Epithelial cell of esophagus (primary cell): Measurements from ENCODE around the gene R3HDM4.
A peak's percentile ranks its signal among the peaks of the same experiment; 100 is the strongest.

Experiments used
- DNase-seq: peaks from one replicate; pipeline ENCODE4 v3.0.0; 2010; ENCODE audit warnings: low read depth
- H3K4me3 ChIP-seq: 2 replicates; pipeline ENCODE4 v1.5.1; 2011; ENCODE audit warnings: mild to moderate bottlenecking, low read length, control low read depth
- TF ChIP-seq, protein P1 (sequence below): IDR thresholded peaks from 2 replicates; pipeline ENCODE4 v1.5.1; 2011; ENCODE audit warnings: low read depth, mild to moderate bottlenecking, low read length, control low read depth, inconsistent platforms; ENCODE audit not compliant: insufficient read depth; ENCODE audit errors: missing control alignments

The R3HDM4 gene

DNA sequence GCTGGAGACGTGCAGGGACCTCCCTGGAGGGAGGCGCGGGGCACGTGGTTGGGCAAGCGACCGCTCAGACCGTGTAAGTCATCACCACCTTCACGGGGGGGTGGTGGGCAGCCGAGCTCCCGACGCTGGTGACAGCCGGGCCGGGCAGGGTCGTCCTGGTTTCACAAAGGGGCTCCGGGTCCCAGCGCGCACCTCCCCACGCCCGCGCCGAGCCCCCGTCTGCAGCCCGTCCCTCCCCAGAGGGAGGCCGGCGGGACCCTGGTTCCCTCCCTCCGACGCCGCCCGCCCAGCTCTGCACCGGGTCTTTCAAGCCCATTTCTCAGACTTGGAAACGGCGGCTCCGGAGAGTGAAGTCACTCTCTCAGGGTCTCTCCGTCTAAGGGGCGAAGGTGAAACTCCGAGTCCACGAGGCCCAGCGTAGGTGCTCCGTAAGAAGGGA, 12.1 kb upstream of the R3HDM4 start:
- TF ChIP-seq, protein P1, sequence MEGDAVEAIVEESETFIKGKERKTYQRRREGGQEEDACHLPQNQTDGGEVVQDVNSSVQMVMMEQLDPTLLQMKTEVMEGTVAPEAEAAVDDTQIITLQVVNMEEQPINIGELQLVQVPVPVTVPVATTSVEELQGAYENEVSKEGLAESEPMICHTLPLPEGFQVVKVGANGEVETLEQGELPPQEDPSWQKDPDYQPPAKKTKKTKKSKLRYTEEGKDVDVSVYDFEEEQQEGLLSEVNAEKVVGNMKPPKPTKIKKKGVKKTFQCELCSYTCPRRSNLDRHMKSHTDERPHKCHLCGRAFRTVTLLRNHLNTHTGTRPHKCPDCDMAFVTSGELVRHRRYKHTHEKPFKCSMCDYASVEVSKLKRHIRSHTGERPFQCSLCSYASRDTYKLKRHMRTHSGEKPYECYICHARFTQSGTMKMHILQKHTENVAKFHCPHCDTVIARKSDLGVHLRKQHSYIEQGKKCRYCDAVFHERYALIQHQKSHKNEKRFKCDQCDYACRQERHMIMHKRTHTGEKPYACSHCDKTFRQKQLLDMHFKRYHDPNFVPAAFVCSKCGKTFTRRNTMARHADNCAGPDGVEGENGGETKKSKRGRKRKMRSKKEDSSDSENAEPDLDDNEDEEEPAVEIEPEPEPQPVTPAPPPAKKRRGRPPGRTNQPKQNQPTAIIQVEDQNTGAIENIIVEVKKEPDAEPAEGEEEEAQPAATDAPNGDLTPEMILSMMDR = no peak
- H3K4me3 ChIP-seq = peak overlapping the region; percentile 76
- peak; percentile 67 for DNase-seq

DNA sequence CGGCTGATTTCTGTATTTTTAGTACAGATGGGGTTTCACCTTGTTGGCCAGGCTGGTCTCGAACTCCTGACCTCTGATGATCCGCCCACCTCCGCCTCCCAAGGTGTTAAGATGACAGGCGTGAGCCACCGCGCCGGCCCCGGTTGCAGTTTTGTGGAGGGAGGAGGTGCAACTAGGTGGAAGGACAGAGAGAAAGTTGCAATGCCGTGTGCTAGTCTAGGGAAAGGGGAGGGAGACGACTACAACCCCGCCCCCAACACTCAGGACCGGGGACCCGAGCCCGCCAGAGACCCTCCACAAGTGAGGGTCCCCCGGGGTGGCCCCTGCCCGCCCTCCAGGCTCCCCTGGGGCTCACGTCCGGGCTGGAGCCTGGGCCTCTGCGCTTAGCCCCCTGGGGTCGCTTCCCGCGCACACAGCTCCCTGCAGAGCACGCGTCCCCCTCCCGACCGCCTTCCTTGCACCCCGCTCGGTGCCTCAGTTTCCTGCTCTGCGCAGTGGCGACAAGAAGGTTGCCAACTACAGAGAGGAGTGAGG, 11.6 kb upstream of the R3HDM4 start:
- TF ChIP-seq, protein P1 = no peak
- peak overlapping the region; percentile 76 for H3K4me3 ChIP-seq
- no peak for DNase-seq

DNA sequence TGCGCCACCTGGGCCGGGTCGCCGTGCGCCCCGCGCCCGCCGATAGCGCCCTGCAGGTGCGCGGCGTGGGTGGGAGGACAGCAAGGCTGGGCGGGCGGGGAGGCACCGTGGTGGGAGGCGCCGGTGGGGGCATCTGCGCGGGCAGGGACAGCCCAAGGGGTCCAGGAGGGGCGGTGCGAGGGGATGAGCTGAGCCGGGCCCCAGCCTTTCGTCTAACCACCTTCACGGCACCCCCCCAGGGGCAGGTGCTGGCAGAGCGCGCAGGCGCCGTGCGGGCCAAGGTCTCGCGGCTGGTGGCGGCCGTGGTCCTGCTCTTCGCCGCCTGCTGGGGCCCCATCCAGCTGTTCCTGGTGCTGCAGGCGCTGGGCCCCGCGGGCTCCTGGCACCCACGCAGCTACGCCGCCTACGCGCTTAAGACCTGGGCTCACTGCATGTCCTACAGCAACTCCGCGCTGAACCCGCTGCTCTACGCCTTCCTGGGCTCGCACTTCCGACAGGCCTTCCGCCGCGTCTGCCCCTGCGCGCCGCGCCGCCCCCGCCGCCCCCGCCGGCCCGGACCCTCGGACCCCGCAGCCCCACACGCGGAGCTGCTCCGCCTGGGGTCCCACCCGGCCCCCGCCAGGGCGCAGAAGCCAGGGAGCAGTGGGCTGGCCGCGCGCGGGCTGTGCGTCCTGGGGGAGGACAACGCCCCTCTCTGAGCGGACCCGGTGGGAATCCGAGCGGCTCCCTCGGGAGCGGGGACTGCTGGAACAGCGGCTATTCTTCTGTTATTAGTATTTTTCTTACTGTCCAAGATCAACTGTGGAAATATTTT, 7.2 kb upstream of the R3HDM4 start:
- peak; percentile 42 for DNase-seq
- TF ChIP-seq, protein P1 = no peak
- H3K4me3 ChIP-seq = no peak overlapping the region

DNA sequence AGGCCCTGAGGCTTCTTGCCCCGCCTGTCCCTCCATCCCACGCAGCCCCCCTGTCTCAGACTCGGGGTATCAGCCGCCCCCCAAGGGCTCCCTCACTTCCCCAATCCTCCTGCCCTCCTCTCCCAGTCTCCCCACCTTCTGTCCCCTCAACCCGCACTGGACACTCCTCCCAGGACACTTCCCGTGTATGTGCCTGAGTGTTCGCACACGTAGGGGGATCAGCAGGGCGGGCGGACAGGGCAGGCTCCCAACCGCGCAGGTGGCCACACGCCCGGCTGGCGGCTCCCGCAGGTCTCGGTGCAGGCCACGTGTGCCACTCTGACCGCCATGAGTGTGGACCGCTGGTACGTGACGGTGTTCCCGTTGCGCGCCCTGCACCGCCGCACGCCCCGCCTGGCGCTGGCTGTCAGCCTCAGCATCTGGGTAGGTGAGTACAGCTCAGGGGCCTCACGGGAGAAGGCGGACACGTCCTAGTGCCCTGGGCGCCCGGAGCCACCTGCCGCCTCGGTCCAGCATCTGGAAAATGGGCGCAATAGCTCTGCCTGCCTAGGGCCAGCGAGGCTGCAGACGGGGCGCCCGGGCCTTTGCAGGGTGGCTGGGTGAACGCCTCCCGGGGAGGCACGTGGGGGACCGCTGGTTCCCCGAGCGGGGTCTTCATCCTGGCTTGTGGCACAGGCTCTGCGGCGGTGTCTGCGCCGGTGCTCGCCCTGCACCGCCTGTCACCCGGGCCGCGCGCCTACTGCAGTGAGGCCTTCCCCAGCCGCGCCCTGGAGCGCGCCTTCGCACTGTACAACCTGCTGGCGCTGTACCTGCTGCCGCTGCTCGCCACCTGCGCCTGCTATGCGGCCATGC, 6.4 kb upstream of the R3HDM4 start:
- TF ChIP-seq, protein P1 = no peak
- peak; percentile 62 for DNase-seq
- no peak overlapping the region for H3K4me3 ChIP-seq

DNA sequence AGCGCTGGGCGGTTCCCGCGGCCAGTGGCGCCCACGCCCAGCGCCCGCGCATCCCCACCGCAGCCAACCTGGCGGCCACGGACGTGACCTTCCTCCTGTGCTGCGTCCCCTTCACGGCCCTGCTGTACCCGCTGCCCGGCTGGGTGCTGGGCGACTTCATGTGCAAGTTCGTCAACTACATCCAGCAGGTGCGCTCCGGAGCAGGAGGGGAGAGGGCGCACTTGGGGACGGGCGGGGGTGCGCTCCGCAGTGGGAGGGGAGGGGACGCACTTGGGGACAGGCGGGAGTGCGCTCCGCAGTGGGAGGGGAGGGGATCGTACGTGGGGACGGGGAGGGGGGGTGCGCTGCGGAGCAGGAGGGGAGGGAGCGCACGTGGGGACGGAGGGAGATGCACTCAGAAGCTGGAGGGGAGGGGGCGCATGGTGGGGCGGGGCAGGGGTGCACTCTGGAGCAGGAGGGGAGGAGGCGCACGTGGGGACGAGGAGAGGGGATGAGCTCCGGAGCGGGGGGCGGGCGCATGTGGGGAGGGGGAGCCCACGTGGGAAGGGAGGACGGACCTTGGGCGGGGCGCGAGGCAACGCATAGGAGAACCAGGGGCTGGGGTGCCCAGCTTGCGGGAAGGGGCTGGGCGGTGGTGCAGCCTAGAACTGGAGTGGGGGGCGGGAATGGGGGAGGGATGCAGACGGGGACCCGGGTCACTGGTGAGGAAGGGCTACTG, 5.6 kb upstream of the R3HDM4 start:
- TF ChIP-seq, protein P1 = no peak
- no peak for DNase-seq
- no peak overlapping the region for H3K4me3 ChIP-seq

DNA sequence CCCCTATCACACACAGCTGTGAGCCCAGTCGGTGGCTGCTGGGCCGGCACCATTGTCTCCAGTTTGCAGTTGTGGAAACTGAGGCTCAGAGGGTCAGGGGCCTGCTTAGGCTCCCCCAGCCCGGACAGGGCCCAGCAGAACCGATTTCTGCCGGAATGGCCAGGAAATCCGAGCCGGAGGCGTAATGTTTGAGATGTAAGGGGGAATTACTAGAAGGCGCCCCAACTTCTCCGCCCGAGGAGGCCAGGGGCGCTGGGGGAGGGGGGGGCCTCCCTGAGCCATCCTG, 5.1 kb upstream of the R3HDM4 start:
- TF ChIP-seq, protein P1 = no peak
- no peak for DNase-seq
- no peak overlapping the region for H3K4me3 ChIP-seq
